WTC11 (cell line): ENCODE data around the gene LYVE1. TPM values are rescaled to one million over a fixed set of nuclear protein-coding genes. Genes with fewer than 3 reads are reported as not detected.

Experiments
- ATAC-seq: fragments of 200-7000 bp; cut with Tn5 transposase; 2 replicates; pipeline ENCODE4 v1.10.0; 2021; ENCODE audit warnings: mild to moderate bottlenecking, moderate library complexity
- CTCF ChIA-PET: fragments of 300-600 bp; sonication (Branson Sonifier 250); formaldehyde crosslinking; loops from one replicate; lab custom pipeline; 2021; ENCODE audit warnings: antibody characterized with exemption; lab: Charles Lee
- POLR2A ChIA-PET: fragments of 350-600 bp; sonication (Branson Sonifier 250); formaldehyde crosslinking; loops from one replicate; lab custom pipeline; 2021; ENCODE audit warnings: antibody characterized with exemption; lab: Charles Lee
- DNase-seq: peaks from one replicate; pipeline ENCODE4 v3.0.0; 2021; ENCODE audit warnings: low spot score
- H3K27ac Mint-ChIP-seq: 2 replicates; pipeline ENCODE4 v1.8.0; 2021; ENCODE audit warnings: mixed read lengths
- H3K27me3 Mint-ChIP-seq: 2 replicates; pipeline ENCODE4 v1.8.0; 2021; ENCODE audit warnings: low read depth, mild to moderate bottlenecking, moderate library complexity, mixed read lengths
- H3K36me3 Mint-ChIP-seq: 2 replicates; pipeline ENCODE4 v1.8.0; 2021; ENCODE audit warnings: mixed read lengths
- H3K4me1 Mint-ChIP-seq: 2 replicates; pipeline ENCODE4 v1.8.0; 2022; ENCODE audit warnings: mixed read lengths
- H3K4me3 Mint-ChIP-seq: 2 replicates; pipeline ENCODE4 v1.8.0; 2021; ENCODE audit warnings: mild to moderate bottlenecking, moderate library complexity, mixed read lengths
- H3K9me3 Mint-ChIP-seq: 2 replicates; pipeline ENCODE4 v1.8.0; 2021; ENCODE audit warnings: mixed read lengths
- CREM ChIP-seq: sonication (generic); formaldehyde crosslinking; IDR thresholded peaks from 2 replicates; pipeline ENCODE4 v1.8.1; 2022; ENCODE audit warnings: mild to moderate bottlenecking, missing genetic modification reagents, moderate library complexity
- E2F1 ChIP-seq: sonication (generic); formaldehyde crosslinking; IDR thresholded peaks from 2 replicates; pipeline ENCODE4 v1.8.0; 2022; ENCODE audit warnings: mild to moderate bottlenecking, missing genetic modification reagents
- ETV6 ChIP-seq: sonication (generic); formaldehyde crosslinking; IDR thresholded peaks from 2 replicates; pipeline ENCODE4 v1.8.1; 2022; ENCODE audit warnings: mild to moderate bottlenecking, missing genetic modification reagents
- FOXP1 ChIP-seq: sonication (generic); formaldehyde crosslinking; IDR thresholded peaks from 2 replicates; pipeline ENCODE4 v1.8.0; 2022; ENCODE audit warnings: missing genetic modification reagents, mild to moderate bottlenecking, moderate library complexity, borderline replicate concordance
- GABPB1 ChIP-seq: sonication (generic); formaldehyde crosslinking; IDR thresholded peaks from 2 replicates; pipeline ENCODE4 v1.8.1; 2023; ENCODE audit warnings: mild to moderate bottlenecking, missing genetic modification reagents
- GRHL2 ChIP-seq: fragments of 250-450 bp; sonication (Bioruptor Pico); IDR thresholded peaks from 2 replicates; pipeline ENCODE4 v1.8.0; 2022; ENCODE audit warnings: mild to moderate bottlenecking, moderate library complexity; ENCODE audit not compliant: insufficient replicate concordance, severe bottlenecking
- HMGXB4 ChIP-seq: sonication (generic); formaldehyde crosslinking; IDR thresholded peaks from 2 replicates; pipeline ENCODE4 v1.8.1; 2023; ENCODE audit warnings: mild to moderate bottlenecking, moderate library complexity, missing genetic modification reagents
- JUN ChIP-seq: sonication (generic); formaldehyde crosslinking; IDR thresholded peaks from 2 replicates; pipeline ENCODE4 v1.8.0; 2023; ENCODE audit warnings: mild to moderate bottlenecking, missing genetic modification reagents
- KAT7 ChIP-seq: sonication (generic); formaldehyde crosslinking; IDR thresholded peaks from 2 replicates; pipeline ENCODE4 v1.8.1; 2023; ENCODE audit warnings: missing genetic modification reagents, mild to moderate bottlenecking, borderline replicate concordance
- MAX ChIP-seq: sonication (generic); formaldehyde crosslinking; IDR thresholded peaks from 2 replicates; pipeline ENCODE4 v1.8.0; 2022; ENCODE audit warnings: mild to moderate bottlenecking, missing genetic modification reagents
- NFATC4 ChIP-seq: fragments of 250-450 bp; sonication (Bioruptor Pico); IDR thresholded peaks from 2 replicates; pipeline ENCODE4 v1.9.0; 2021; ENCODE audit warnings: mild to moderate bottlenecking
- NR2C2 ChIP-seq: sonication (generic); formaldehyde crosslinking; IDR thresholded peaks from 2 replicates; pipeline ENCODE4 v1.8.0; 2022; ENCODE audit warnings: mild to moderate bottlenecking, missing genetic modification reagents
- OVOL2 ChIP-seq: fragments of 250-450 bp; sonication (Bioruptor Pico); IDR thresholded peaks from 2 replicates; pipeline ENCODE4 v1.9.0; 2021; ENCODE audit warnings: mild to moderate bottlenecking, borderline replicate concordance
- TP53 ChIP-seq: sonication (generic); formaldehyde crosslinking; IDR thresholded peaks from 2 replicates; pipeline ENCODE4 v1.8.1; 2023; ENCODE audit warnings: mild to moderate bottlenecking, missing genetic modification reagents
- USF1 ChIP-seq: sonication (generic); formaldehyde crosslinking; IDR thresholded peaks from 2 replicates; pipeline ENCODE4 v1.8.0; 2022; ENCODE audit warnings: mild to moderate bottlenecking, missing genetic modification reagents
- ZBTB21 ChIP-seq: sonication (generic); formaldehyde crosslinking; IDR thresholded peaks from 2 replicates; pipeline ENCODE4 v1.8.1; 2023; ENCODE audit warnings: mild to moderate bottlenecking, missing genetic modification reagents, borderline replicate concordance
- ZNF263 ChIP-seq: sonication (generic); formaldehyde crosslinking; IDR thresholded peaks from 2 replicates; pipeline ENCODE4 v1.8.1; 2022; ENCODE audit warnings: low read depth, mild to moderate bottlenecking, moderate library complexity, missing genetic modification reagents
- ZNF281 ChIP-seq: sonication (generic); formaldehyde crosslinking; IDR thresholded peaks from 2 replicates; pipeline ENCODE4 v1.8.0; 2023; ENCODE audit warnings: mild to moderate bottlenecking, missing genetic modification reagents
- ZNF396 ChIP-seq: fragments of 250-450 bp; sonication (Bioruptor Pico); IDR thresholded peaks from 2 replicates; pipeline ENCODE4 v1.8.0; 2021; ENCODE audit warnings: mild to moderate bottlenecking, moderate library complexity, borderline replicate concordance
- ZNF416 ChIP-seq: fragments of 250-450 bp; sonication (Bioruptor Pico); IDR thresholded peaks from 2 replicates; pipeline ENCODE4 v1.9.0; 2021; ENCODE audit warnings: mild to moderate bottlenecking, inconsistent platforms
- ZNF532 ChIP-seq: fragments of 250-450 bp; sonication (Bioruptor Pico); IDR thresholded peaks from 2 replicates; pipeline ENCODE4 v1.9.0; 2021; ENCODE audit warnings: mild to moderate bottlenecking, borderline replicate concordance
- total RNA-seq: library from RNA; stranded (reverse); gene quantifications from 3 replicates; pipeline ENCODE4 v1.2.3, GENCODE V29; 2021

LYVE1 gene
- total RNA-seq, 1 experiment from 2014 or later = 0.24 TPM

- TF ChIP-seq ZNF416 (CRISPR knock-in tag) = no peak
- no peak for TF ChIP-seq NFATC4 (CRISPR knock-in tag)
- ATAC-seq = no peak
- DNase-seq = no peak
- Mint-ChIP-seq H3K4me1 (no peaks in the 10 kb centered on the region), H3K27me3 (no peaks in the 10 kb centered on the region), H3K9me3 (no peaks in the 10 kb centered on the region), H3K4me3 (no peak overlapping the region), H3K27ac (no peak overlapping the region), H3K36me3 (peaks cover 5% of the 10 kb centered on the region; the same call in 1 of the 2 replicates)
- ChIA-PET CTCF (interaction anchor here (0.6 kb wide), 1 partner anchor 381 kb away, joined by 3 read pairs; no protein-coding TSS in a partner anchor), POLR2A (no interaction called here)
Observed at GRCh38 chr11:10522921-10523320, 45.5 kb downstream of the LYVE1 start.

GRCh38 chr11:10522276-10522675 is 46.2 kb downstream of the LYVE1 start:
- no peak for DNase-seq
- Mint-ChIP-seq H3K27ac (no peak overlapping the region), H3K4me1 (no peaks in the 10 kb centered on the region), H3K4me3 (no peak overlapping the region), H3K27me3 (no peaks in the 10 kb centered on the region), H3K36me3 (peaks cover 5% of the 10 kb centered on the region; the same call in 1 of the 2 replicates), H3K9me3 (no peaks in the 10 kb centered on the region)
- ATAC-seq = no peak
- POLR2A ChIA-PET = no interaction called here
- no peak for TF ChIP-seq ZNF263 (CRISPR knock-in tag)
- TF ChIP-seq E2F1 (CRISPR knock-in tag) = no peak
- TF ChIP-seq NR2C2 (CRISPR knock-in tag) = no peak
- no peak for TF ChIP-seq GRHL2 (CRISPR knock-in tag)
- TF ChIP-seq TP53 (CRISPR knock-in tag) = no peak
- no peak for TF ChIP-seq ZBTB21
- TF ChIP-seq CREM (CRISPR knock-in tag) = no peak
- TF ChIP-seq MAX = no peak
- no peak for TF ChIP-seq GABPB1 (CRISPR knock-in tag)
- no peak for TF ChIP-seq ZNF532 (CRISPR knock-in tag)
- no peak for TF ChIP-seq USF1 (CRISPR knock-in tag)
- TF ChIP-seq FOXP1 (CRISPR knock-in tag) = no peak
- TF ChIP-seq ZNF396 (CRISPR knock-in tag) = no peak
- TF ChIP-seq ZNF281 (CRISPR knock-in tag) = no peak
- no peak for TF ChIP-seq HMGXB4 (CRISPR knock-in tag)
- no peak for TF ChIP-seq JUN (CRISPR knock-in tag)
- no peak for TF ChIP-seq ETV6 (CRISPR knock-in tag)
- no peak for TF ChIP-seq KAT7 (CRISPR knock-in tag)
- TF ChIP-seq OVOL2 = no peak
- TF ChIP-seq, all 79 proteins: peak for 0
- CTCF ChIA-PET = no interaction called here
